WI38 (cell line): ENCODE data around the gene FOXP4.

Experiments
- H3K4me3 ChIP-seq: 2 replicates; pipeline ENCODE4 v1.5.1; 2011; ENCODE audit warnings: low read depth, mild to moderate bottlenecking, control low read depth, low read length
- CTCF ChIP-seq: IDR thresholded peaks from 2 replicates; pipeline ENCODE4 v1.5.1; 2012; ENCODE audit warnings: low read depth, mild to moderate bottlenecking, control low read depth, low read length

FOXP4 gene

GRCh38 chr6:41588111-41588510 is 41.9 kb downstream of the FOXP4 start:
- no peak overlapping the region for H3K4me3 ChIP-seq
- TF ChIP-seq CTCF: no peak

DNA sequence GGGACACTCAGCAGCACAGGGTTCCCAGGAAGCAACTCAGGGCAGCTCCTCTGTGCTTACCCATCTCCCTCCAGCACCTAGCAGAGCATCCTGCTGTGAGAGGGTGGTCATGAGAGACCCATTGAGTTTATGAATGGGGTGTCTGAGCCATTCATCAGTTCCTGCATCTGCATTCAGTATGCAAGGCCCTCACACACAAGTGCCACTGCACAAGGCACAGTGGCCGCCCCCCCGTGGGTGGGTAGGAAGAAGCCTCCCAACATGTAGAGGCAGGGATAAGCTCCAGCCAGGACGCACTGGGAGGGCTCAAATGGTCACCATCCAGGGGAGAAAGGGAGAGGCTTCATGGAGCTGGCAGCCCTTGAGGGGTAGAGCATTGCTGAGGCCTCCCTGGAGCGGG is 43.0 kb downstream of the FOXP4 start:
- no peak for TF ChIP-seq CTCF
- H3K4me3 ChIP-seq: no peak overlapping the region

DNA sequence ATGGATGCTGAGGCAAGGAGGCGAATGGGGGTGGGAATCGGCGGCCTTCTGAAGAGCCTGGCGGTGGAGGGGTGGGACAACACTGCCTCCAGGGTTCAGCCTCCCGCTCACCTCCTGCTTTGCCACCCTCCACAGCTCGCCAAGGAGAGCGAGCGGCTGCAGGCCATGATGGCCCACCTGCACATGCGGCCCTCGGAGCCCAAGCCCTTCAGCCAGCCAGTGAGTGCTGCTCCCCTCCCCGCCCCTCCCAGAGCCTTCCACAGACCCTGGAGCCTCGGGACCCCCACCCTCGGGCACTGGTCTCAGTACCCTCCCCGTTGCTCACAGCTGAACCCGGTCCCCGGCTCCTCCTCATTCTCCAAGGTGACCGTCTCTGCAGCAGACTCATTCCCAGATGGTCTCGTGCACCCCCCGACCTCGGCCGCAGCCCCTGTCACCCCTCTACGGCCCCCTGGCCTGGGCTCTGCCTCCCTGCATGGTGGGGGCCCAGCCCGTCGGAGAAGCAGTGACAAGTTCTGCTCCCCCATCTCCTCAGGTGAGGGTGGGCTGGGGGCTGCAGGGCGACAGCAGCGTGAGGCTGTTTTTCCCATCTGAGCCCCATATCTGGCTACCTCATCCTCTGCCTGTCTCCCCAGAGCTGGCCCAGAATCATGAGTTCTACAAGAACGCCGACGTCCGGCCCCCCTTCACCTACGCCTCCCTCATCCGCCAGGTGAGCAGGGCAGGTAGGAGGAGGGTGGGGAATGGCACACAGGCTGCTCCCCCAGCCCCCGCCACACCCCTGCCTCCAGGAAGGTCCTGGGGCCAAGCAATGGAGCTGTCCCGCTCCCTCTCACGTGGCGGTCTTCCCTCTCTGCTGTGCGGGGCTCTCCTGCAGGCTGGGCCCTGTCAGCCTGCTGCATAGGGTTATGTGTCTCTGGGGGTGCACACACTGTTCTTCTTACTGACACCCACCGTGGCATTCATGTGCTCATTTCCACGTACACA is 43.7 kb downstream of the FOXP4 start:
- TF ChIP-seq CTCF: no peak
- H3K4me3 ChIP-seq: no peak overlapping the region

GRCh38 chr6:41591122-41591521 is 44.9 kb downstream of the FOXP4 start:
- no peak for TF ChIP-seq CTCF
- no peak overlapping the region for H3K4me3 ChIP-seq

- TF ChIP-seq CTCF: peak; percentile 88
- H3K4me3 ChIP-seq: no peak overlapping the region
Measured at GRCh38 chr6:41591859-41592502, 45.8 kb downstream of the FOXP4 start.

- H3K4me3 ChIP-seq: no peak overlapping the region
- TF ChIP-seq CTCF: no peak
Measured at GRCh38 chr6:41593406-41593805, 47.2 kb downstream of the FOXP4 start.

- no peak for TF ChIP-seq CTCF
- no peak overlapping the region for H3K4me3 ChIP-seq
Measured at GRCh38 chr6:41593839-41594238, 47.7 kb downstream of the FOXP4 start.
